ENCODE results near the gene SLC45A3. TPM values are rescaled to one million over a fixed set of nuclear protein-coding genes. Genes with fewer than 3 reads are reported as not detected.
A peak's percentile ranks its signal among the peaks of the same experiment; 100 is the strongest.

SLC45A3 gene
- total RNA-seq, 4 donors from 2014 or later = 12.2 to 29.1 (median 17.0) TPM

GRCh38 chr1:205631010-205631767, 49.1 kb downstream of the SLC45A3 start:
- Histone ChIP-seq H3K4me1 (peaks cover 12 to 43% (median 34%) of the 10 kb centered on the region in 4 donors), H3K4me3 (peak overlapping the region; percentile 67 to 97 (median 78)), H3K9me3 (no peaks in the 10 kb centered on the region), H3K36me3 (no peaks in the 10 kb centered on the region), H3K27me3 (no peaks in the 10 kb centered on the region), H3K27ac (peak overlapping the region; percentile 97 to 100 (median 99))
- intact Hi-C loops (cut with DNase I; ENCODE audit: low total_unique reads) (loop anchor here (10.0 kb wide), 1 partner anchor 46 kb away; no protein-coding TSS in a partner anchor), in situ Hi-C loops (cut with MboI; ENCODE audit: low pct_ligation_motif_present in 1 of 4, low pct_unique_long_range_greater_than_20kb in 1 of 4, low sequenced_read_pairs in 3 of 4) (no loop called here)
- TF ChIP-seq EP300 (IDR thresholded peaks at IDR 0.05; ENCODE audit: low read depth) = no peak
- peak; percentile 61 for TF ChIP-seq POLR2A (IDR thresholded peaks at IDR 0.05)
- no peak for TF ChIP-seq CTCF (IDR thresholded peaks at IDR 0.05)
- TF ChIP-seq POLR2AphosphoS5 (IDR thresholded peaks at IDR 0.05) = peak; percentile 5 to 68 (median 48)
- DNase-seq = peak; percentile 83
- 1 to 2% methylated on average over 10 to 35 of the region's 81 CpGs for WGBS, 2 donors (ENCODE audit: low coverage in 1 of 2)

GRCh38 chr1:205630651-205631009, 49.7 kb downstream of the SLC45A3 start:
- in situ Hi-C loops (cut with MboI; ENCODE audit: low pct_ligation_motif_present in 1 of 4, low pct_unique_long_range_greater_than_20kb in 1 of 4, low sequenced_read_pairs in 3 of 4) (no loop called here), intact Hi-C loops (cut with DNase I; ENCODE audit: low total_unique reads) (loop anchor here (10.0 kb wide), 1 partner anchor 46 kb away; no protein-coding TSS in a partner anchor)
- no peak for DNase-seq
- Histone ChIP-seq H3K36me3 (no peaks in the 10 kb centered on the region), H3K4me3 (peak overlapping the region; percentile 67 to 97 (median 78)), H3K9me3 (no peaks in the 10 kb centered on the region), H3K27ac (peak overlapping the region; percentile 97 to 100 (median 99)), H3K27me3 (no peaks in the 10 kb centered on the region), H3K4me1 (peaks cover 12 to 45% (median 34%) of the 10 kb centered on the region in 4 donors)
- TF ChIP-seq POLR2AphosphoS5 (IDR thresholded peaks at IDR 0.05) = no peak
- no peak for TF ChIP-seq CTCF (IDR thresholded peaks at IDR 0.05)
- no peak for TF ChIP-seq EP300 (IDR thresholded peaks at IDR 0.05; ENCODE audit: low read depth)
- no peak for TF ChIP-seq POLR2A (IDR thresholded peaks at IDR 0.05)
- WGBS, 2 donors (ENCODE audit: low coverage in 1 of 2) = 3 to 6% methylated on average over 3 of the region's 3 CpGs

GRCh38 chr1:205630241-205630640, 50.1 kb downstream of the SLC45A3 start:
- Histone ChIP-seq H3K4me1 (peaks cover 12 to 45% (median 34%) of the 10 kb centered on the region in 4 donors), H3K4me3 (peak overlapping the region in 3 of 4 donors; percentile 76 to 97 (median 79)), H3K27me3 (no peaks in the 10 kb centered on the region), H3K36me3 (no peaks in the 10 kb centered on the region), H3K9me3 (no peaks in the 10 kb centered on the region), H3K27ac (peak overlapping the region; percentile 97 to 100 (median 99))
- in situ Hi-C loops (cut with MboI; ENCODE audit: low pct_ligation_motif_present in 1 of 4, low pct_unique_long_range_greater_than_20kb in 1 of 4, low sequenced_read_pairs in 3 of 4) = no loop called here
- WGBS, 2 donors (ENCODE audit: low coverage in 1 of 2) = 0 to 4% methylated on average over 3 of the region's 3 CpGs
- no peak for DNase-seq
- intact Hi-C loops (cut with DNase I; ENCODE audit: low total_unique reads) = loop anchor here (10.0 kb wide), 1 partner anchor 45 kb away; no protein-coding TSS in a partner anchor
- TF ChIP-seq POLR2A (IDR thresholded peaks at IDR 0.05) = no peak
- TF ChIP-seq POLR2AphosphoS5 (IDR thresholded peaks at IDR 0.05) = no peak
- TF ChIP-seq EP300 (IDR thresholded peaks at IDR 0.05; ENCODE audit: low read depth) = no peak
- no peak for TF ChIP-seq CTCF (IDR thresholded peaks at IDR 0.05)

- Histone ChIP-seq H3K4me1 (peaks cover 12 to 45% (median 34%) of the 10 kb centered on the region in 4 donors), H3K4me3 (peak overlapping the region in 1 of 4 donors; percentile 76), H3K9me3 (no peaks in the 10 kb centered on the region), H3K36me3 (no peaks in the 10 kb centered on the region), H3K27ac (peak overlapping the region; percentile 97 to 100 (median 99)), H3K27me3 (no peaks in the 10 kb centered on the region)
- TF ChIP-seq EP300 (IDR thresholded peaks at IDR 0.05; ENCODE audit: low read depth) = no peak
- no peak for TF ChIP-seq CTCF (IDR thresholded peaks at IDR 0.05)
- TF ChIP-seq POLR2AphosphoS5 (IDR thresholded peaks at IDR 0.05) = no peak
- no peak for TF ChIP-seq POLR2A (IDR thresholded peaks at IDR 0.05)
- in situ Hi-C loops (cut with MboI; ENCODE audit: low pct_ligation_motif_present in 1 of 4, low pct_unique_long_range_greater_than_20kb in 1 of 4, low sequenced_read_pairs in 3 of 4) (no loop called here), intact Hi-C loops (cut with DNase I; ENCODE audit: low total_unique reads) (loop anchor here (10.0 kb wide), 1 partner anchor 45 kb away; no protein-coding TSS in a partner anchor)
- no peak for DNase-seq
- 26 to 41% methylated on average over 6 of the region's 6 CpGs for WGBS, 2 donors (ENCODE audit: low coverage in 1 of 2)
These were observed 50.6 kb downstream of the SLC45A3 start for GRCh38 chr1:205629751-205630150.

All from transverse colon (tissue), 4 donors.